ENCODE measurements around the gene SNCA. TPM values are rescaled to one million over a fixed set of nuclear protein-coding genes. Genes with fewer than 3 reads are reported as not detected.

The SNCA gene
- polyA plus RNA-seq, 2 of the 4 experiments (the other 2 are of a cell fraction): 0.13 to 0.37 TPM

- Histone ChIP-seq H3K4me3 (no peak overlapping the region), H3K9me3 (no peaks in the 10 kb centered on the region), H3K4me2 (no peak overlapping the region), H3K4me1 (no peaks in the 10 kb centered on the region), H3K27ac (no peak overlapping the region)
- TF ChIP-seq ZSCAN20 (CRISPR knock-in tag; IDR thresholded peaks at IDR 0.05): no peak
- no peak for TF ChIP-seq ESRRA (IDR thresholded peaks at IDR 0.05; ENCODE audit: borderline replicate concordance, low read length)
- TF ChIP-seq FOSB (CRISPR knock-in tag; IDR thresholded peaks at IDR 0.05): no peak
- no peak for TF ChIP-seq KDM1A (IDR thresholded peaks at IDR 0.05; ENCODE audit: low read depth)
- TF ChIP-seq E2F6 (IDR thresholded peaks at IDR 0.05; ENCODE audit: borderline replicate concordance, low read depth): no peak
- no peak for TF ChIP-seq HDAC2 (IDR thresholded peaks at IDR 0.05)
- no peak for TF ChIP-seq SMC3 (IDR thresholded peaks at IDR 0.05)
- TF ChIP-seq SREBF2 (IDR thresholded peaks at IDR 0.05): no peak
- no peak for TF ChIP-seq POLR2AphosphoS2 (conservative IDR thresholded peaks at IDR 0.05; ENCODE audit: low read length)
- no peak for TF ChIP-seq CHD2 (IDR thresholded peaks at IDR 0.05; ENCODE audit: low read length, partially characterized antibody)
- no peak for TF ChIP-seq CTCF (IDR thresholded peaks at IDR 0.05)
- ATAC-seq: no peak
- ChIA-PET CTCF (no interaction called here), POLR2A (no interaction called here)
- no peak for FAIRE-seq
- DNase-seq (ENCODE audit: low read depth in 1 of 2, low spot score in 1 of 2): no peak
- WGBS (ENCODE audit: missing lambda C conversion rate): 31% methylated on average over 3 of the region's 3 CpGs
Measured at GRCh38 chr4:89769856-89770255, 67.1 kb downstream of the SNCA start.

GRCh38 chr4:89767924-89768323 is 69.0 kb downstream of the SNCA start:
- no peak overlapping the region for H3K4me3 ChIP-seq
- DNase-seq (ENCODE audit: low read depth in 1 of 2, low spot score in 1 of 2) (no peak), FAIRE-seq (no peak), ATAC-seq (no peak)
- H3K9me3 ChIP-seq: no peaks in the 10 kb centered on the region
- ChIA-PET POLR2A (no interaction called here), CTCF (no interaction called here)
- no peak overlapping the region for H3K4me2 ChIP-seq
- no peaks in the 10 kb centered on the region for H3K4me1 ChIP-seq
- TF ChIP-seq MAFK (IDR thresholded peaks at IDR 0.05; ENCODE audit: partially characterized antibody) (no peak), RFX5 (IDR thresholded peaks at IDR 0.05) (no peak), POLR2AphosphoS2 (conservative IDR thresholded peaks at IDR 0.05; ENCODE audit: low read length) (no peak), HDAC2 (IDR thresholded peaks at IDR 0.05) (no peak), JUNB (IDR thresholded peaks at IDR 0.05) (no peak), CBX8 (IDR thresholded peaks at IDR 0.05) (no peak), PBX3 (IDR thresholded peaks at IDR 0.05) (no peak), FOSB (CRISPR knock-in tag; IDR thresholded peaks at IDR 0.05) (no peak), CHD2 (IDR thresholded peaks at IDR 0.05; ENCODE audit: low read length, partially characterized antibody) (no peak), BHLHE40 (IDR thresholded peaks at IDR 0.05; ENCODE audit: low read depth, low read length) (no peak)
- H3K27ac ChIP-seq: no peak overlapping the region

GRCh38 chr4:89765966-89766365 is 71.0 kb downstream of the SNCA start:
- DNase-seq (ENCODE audit: low read depth in 1 of 2, low spot score in 1 of 2) (no peak), ATAC-seq (no peak), FAIRE-seq (no peak)
- H3K4me1 ChIP-seq: no peaks in the 10 kb centered on the region
- H3K27ac ChIP-seq: no peak overlapping the region
- POLR2A ChIA-PET: no interaction called here
- WGBS (ENCODE audit: missing lambda C conversion rate): 0% methylated on average over 2 of the region's 2 CpGs
- no peaks in the 10 kb centered on the region for H3K9me3 ChIP-seq
- H3K4me3 ChIP-seq: no peak overlapping the region
- H3K4me2 ChIP-seq: no peak overlapping the region
- CTCF ChIA-PET: no interaction called here
- no peak for TF ChIP-seq SREBF2 (IDR thresholded peaks at IDR 0.05)
- TF ChIP-seq KDM5A (IDR thresholded peaks at IDR 0.05): no peak
- no peak for TF ChIP-seq FOSL2 (IDR thresholded peaks at IDR 0.05)
- no peak for TF ChIP-seq FOSL2 (CRISPR knock-in tag; IDR thresholded peaks at IDR 0.05)
- TF ChIP-seq NPAS2 (CRISPR knock-in tag; IDR thresholded peaks at IDR 0.05; ENCODE audit: borderline replicate concordance): no peak
- no peak for TF ChIP-seq CTCF (IDR thresholded peaks at IDR 0.05)
- no peak for TF ChIP-seq HMGXB4 (CRISPR knock-in tag; IDR thresholded peaks at IDR 0.05; ENCODE audit: borderline replicate concordance)
- TF ChIP-seq TP53 (CRISPR knock-in tag; IDR thresholded peaks at IDR 0.05): no peak
- no peak for TF ChIP-seq NFE2L2 (conservative IDR thresholded peaks at IDR 0.05; ENCODE audit: low read length)
- TF ChIP-seq ZC3H11A (IDR thresholded peaks at IDR 0.05): no peak
- no peak for TF ChIP-seq HOXB5 (CRISPR knock-in tag; IDR thresholded peaks at IDR 0.05)
- no peak for TF ChIP-seq RAD21 (conservative IDR thresholded peaks at IDR 0.05 in 1 of 2, IDR thresholded peaks at IDR 0.05 in 1 of 2)
- TF ChIP-seq SMC3 (IDR thresholded peaks at IDR 0.05): no peak
- no peak for TF ChIP-seq GATA3 (IDR thresholded peaks at IDR 0.05; ENCODE audit: borderline replicate concordance)
- no peak for TF ChIP-seq POLR2A (IDR thresholded peaks at IDR 0.05; ENCODE audit: low read length)
